ENCODE data around the gene AMER3. TPM values are rescaled to one million over a fixed set of nuclear protein-coding genes. Genes with fewer than 3 reads are reported as not detected.
"Not testable (repeated sequence)": the region's sequence is repeated elsewhere in the genome, so short reads cannot be mapped to it uniquely, and the experiment has no call there.

Gene AMER3
- total RNA-seq, 4 donors from 2014 or later = not detected

DNA sequence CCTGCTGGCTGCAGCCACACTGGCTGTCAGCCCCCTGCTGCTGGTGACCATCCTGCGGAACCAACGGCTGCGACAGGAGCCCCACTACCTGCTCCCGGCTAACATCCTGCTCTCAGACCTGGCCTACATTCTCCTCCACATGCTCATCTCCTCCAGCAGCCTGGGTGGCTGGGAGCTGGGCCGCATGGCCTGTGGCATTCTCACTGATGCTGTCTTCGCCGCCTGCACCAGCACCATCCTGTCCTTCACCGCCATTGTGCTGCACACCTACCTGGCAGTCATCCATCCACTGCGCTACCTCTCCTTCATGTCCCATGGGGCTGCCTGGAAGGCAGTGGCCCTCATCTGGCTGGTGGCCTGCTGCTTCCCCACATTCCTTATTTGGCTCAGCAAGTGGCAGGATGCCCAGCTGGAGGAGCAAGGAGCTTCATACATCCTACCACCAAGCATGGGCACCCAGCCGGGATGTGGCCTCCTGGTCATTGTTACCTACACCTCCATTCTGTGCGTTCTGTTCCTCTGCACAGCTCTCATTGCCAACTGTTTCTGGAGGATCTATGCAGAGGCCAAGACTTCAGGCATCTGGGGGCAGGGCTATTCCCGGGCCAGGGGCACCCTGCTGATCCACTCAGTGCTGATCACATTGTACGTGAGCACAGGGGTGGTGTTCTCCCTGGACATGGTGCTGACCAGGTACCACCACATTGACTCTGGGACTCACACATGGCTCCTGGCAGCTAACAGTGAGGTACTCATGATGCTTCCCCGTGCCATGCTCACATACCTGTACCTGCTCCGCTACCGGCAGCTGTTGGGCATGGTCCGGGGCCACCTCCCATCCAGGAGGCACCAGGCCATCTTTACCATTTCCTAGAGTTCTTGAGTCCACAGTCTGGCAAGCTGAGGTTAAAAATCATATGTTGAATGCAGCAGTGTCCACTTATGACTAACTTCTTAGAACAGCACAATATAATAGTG lies 25.7 kb upstream of the AMER3 start:
- Histone ChIP-seq H3K4me3 (no peak overlapping the region), H3K9me3 (no peaks in the 10 kb centered on the region), H3K36me3 (no peaks in the 10 kb centered on the region), H3K4me1 (peaks cover 3 to 21% (median 11%) of the 10 kb centered on the region in 4 donors), H3K27me3 (no peaks in the 10 kb centered on the region), H3K27ac (no peak overlapping the region)
- WGBS, 2 donors = 89 to 92% methylated on average over 17 of the region's 17 CpGs
- no peak for DNase-seq (ENCODE audit: low spot score in 2 of 2)
- TF ChIP-seq POLR2A (IDR thresholded peaks at IDR 0.05) = no peak
- TF ChIP-seq, protein P1, sequence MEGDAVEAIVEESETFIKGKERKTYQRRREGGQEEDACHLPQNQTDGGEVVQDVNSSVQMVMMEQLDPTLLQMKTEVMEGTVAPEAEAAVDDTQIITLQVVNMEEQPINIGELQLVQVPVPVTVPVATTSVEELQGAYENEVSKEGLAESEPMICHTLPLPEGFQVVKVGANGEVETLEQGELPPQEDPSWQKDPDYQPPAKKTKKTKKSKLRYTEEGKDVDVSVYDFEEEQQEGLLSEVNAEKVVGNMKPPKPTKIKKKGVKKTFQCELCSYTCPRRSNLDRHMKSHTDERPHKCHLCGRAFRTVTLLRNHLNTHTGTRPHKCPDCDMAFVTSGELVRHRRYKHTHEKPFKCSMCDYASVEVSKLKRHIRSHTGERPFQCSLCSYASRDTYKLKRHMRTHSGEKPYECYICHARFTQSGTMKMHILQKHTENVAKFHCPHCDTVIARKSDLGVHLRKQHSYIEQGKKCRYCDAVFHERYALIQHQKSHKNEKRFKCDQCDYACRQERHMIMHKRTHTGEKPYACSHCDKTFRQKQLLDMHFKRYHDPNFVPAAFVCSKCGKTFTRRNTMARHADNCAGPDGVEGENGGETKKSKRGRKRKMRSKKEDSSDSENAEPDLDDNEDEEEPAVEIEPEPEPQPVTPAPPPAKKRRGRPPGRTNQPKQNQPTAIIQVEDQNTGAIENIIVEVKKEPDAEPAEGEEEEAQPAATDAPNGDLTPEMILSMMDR (IDR thresholded peaks at IDR 0.05) = no peak
- TF ChIP-seq EP300 (IDR thresholded peaks at IDR 0.05) = no peak

DNA sequence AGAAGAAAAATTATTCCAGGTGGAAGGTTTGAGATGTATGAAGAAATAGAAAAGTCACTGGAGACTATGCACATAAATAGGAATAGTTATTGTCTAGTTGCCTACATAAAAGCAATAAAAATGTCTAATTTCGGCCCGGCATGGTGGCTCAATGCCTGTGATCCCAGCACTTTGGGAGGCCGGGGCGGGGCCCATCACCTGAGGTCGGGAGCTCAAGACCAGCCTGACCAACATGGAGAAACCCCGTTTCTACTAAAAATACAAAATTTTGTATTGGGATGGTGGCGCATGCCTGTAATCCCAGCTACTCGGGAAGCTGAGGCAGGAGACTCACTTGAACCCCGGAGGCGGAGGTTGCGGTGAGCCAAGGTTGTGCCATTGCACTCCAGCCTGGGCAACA lies 23.1 kb upstream of the AMER3 start:
- 86 to 94% methylated on average over 11 of the region's 11 CpGs for WGBS, 2 donors
- DNase-seq (ENCODE audit: low spot score in 2 of 2); H3K27ac ChIP-seq; H3K4me3 ChIP-seq; H3K9me3 ChIP-seq; H3K36me3 ChIP-seq; H3K27me3 ChIP-seq; H3K4me1 ChIP-seq: not testable (repeated sequence)

DNA sequence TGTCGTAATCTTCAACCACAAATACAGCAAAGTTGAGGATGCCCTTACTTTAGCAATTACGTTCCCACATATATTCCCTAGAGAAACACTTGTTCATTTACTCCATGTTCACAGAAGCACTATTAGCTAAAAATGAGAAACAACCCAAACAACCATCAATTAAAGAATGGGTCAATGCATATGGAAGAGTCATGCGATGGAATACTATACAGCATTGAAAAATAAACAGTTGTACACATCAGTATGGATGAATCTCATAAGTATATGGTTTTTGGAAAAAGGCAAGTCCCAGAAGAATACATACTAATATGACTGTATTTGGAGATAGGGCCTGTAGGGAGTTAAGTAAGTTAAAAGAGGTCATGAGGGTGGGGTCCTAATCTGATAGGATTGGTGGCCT lies 20.1 kb upstream of the AMER3 start:
- H3K9me3 ChIP-seq = peaks cover 0 to 3% (median 0%) of the 10 kb centered on the region in 4 donors
- 94 to 98% methylated on average over 3 of the region's 3 CpGs for WGBS, 2 donors
- H3K36me3 ChIP-seq = no peaks in the 10 kb centered on the region
- no peak for DNase-seq (ENCODE audit: low spot score in 2 of 2)
- TF ChIP-seq, protein P1 (IDR thresholded peaks at IDR 0.05) = no peak
- TF ChIP-seq EP300 (IDR thresholded peaks at IDR 0.05) (no peak), POLR2A (IDR thresholded peaks at IDR 0.05) (no peak)
- H3K27ac ChIP-seq = no peak overlapping the region
- H3K27me3 ChIP-seq = peaks cover 0 to 2% of the 10 kb centered on the region in 2 donors
- no peak overlapping the region for H3K4me3 ChIP-seq
- H3K4me1 ChIP-seq = no peaks in the 10 kb centered on the region

DNA sequence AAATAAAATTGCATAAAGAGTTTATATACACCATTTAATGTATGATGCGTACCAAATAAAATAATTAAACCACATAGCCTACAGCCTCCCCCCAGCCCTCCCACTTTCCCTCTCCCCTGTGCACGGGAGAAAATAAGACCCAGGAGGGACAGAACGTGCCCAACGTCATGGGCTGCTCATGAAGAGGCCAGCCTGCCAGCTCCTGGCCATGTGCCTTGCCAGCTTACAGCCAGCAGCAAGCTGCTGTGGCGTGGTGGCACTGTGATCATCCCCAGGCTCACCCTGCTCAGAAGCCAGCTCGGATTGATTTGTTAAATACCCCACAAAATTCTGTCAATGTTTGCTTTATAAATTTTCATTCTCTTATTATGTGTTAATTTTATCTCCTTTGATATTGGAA lies 18.9 kb upstream of the AMER3 start:
- H3K27ac ChIP-seq = no peak overlapping the region
- H3K36me3 ChIP-seq = no peaks in the 10 kb centered on the region
- no peak overlapping the region for H3K4me3 ChIP-seq
- 82 to 83% methylated on average over 6 of the region's 6 CpGs for WGBS, 2 donors
- peaks cover 0 to 4% of the 10 kb centered on the region in 2 donors for H3K27me3 ChIP-seq
- DNase-seq (ENCODE audit: low spot score in 2 of 2) = no peak
- H3K4me1 ChIP-seq = no peaks in the 10 kb centered on the region
- TF ChIP-seq POLR2A (IDR thresholded peaks at IDR 0.05) = no peak
- no peak for TF ChIP-seq EP300 (IDR thresholded peaks at IDR 0.05)
- TF ChIP-seq, protein P1 (IDR thresholded peaks at IDR 0.05) = no peak
- H3K9me3 ChIP-seq = peaks cover 0 to 3% (median 0%) of the 10 kb centered on the region in 4 donors

DNA sequence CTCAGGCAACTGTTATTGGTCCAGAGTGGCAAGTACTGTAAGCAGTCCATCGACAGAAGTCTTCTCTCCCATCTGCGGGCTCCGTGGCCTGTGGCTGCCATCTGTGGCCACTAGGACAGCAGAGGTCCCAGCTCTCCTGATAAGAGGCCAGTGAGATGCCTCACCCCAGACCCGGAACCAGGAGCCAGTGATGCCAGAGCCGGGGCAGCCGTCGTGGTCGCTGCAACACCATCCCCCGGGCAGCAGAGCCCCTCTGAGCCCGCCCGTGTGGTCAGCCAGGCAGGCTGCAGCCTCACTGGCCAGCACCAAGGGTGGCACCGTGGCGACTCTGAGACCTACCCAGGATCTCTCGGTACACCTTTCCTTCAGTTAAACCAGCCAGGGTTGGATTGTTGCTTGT lies 17.7 kb upstream of the AMER3 start:
- WGBS, 2 donors = 92 to 93% methylated on average over 12 to 14 of the region's 14 CpGs
- peaks cover 0 to 4% of the 10 kb centered on the region in 2 donors for H3K27me3 ChIP-seq
- no peak overlapping the region for H3K27ac ChIP-seq
- no peak overlapping the region for H3K4me3 ChIP-seq
- peaks cover 0 to 3% (median 0%) of the 10 kb centered on the region in 4 donors for H3K9me3 ChIP-seq
- TF ChIP-seq POLR2A (IDR thresholded peaks at IDR 0.05) (no peak), EP300 (IDR thresholded peaks at IDR 0.05) (no peak)
- TF ChIP-seq, protein P1 (IDR thresholded peaks at IDR 0.05) = no peak
- no peaks in the 10 kb centered on the region for H3K36me3 ChIP-seq
- no peaks in the 10 kb centered on the region for H3K4me1 ChIP-seq
- DNase-seq (ENCODE audit: low spot score in 2 of 2) = no peak
